ENCODE data around the gene XXYLT1. TPM values are rescaled to one million over a fixed set of nuclear protein-coding genes. Genes with fewer than 3 reads are reported as not detected.

The XXYLT1 gene
- total and polyA plus RNA-seq, 2 of the 8 experiments (the other 6 are each of a cell fraction or from before 2014, with no cell fraction given): 18.9 to 23.8 TPM

DNA sequence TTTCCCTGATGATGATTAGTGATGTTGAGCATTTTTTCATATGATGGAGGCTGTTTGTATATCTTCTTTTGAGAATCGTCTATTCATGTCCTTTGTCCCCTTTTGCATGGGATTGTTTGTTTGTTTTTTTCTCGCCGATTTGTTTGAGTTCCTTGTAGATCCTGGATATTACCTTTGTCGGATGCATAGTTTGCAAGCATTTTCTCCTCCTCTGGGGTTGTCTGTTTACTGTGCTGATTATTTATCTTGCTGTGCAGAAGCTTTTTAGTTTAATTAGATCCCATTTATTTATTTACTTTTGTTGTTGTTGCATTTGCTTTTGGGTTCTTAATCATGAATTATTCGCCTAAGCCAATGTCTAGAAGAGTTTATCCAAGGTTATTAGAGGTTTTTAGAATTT, 232.8 kb downstream of the XXYLT1 start:
- no peaks in the 10 kb centered on the region for H3K9me3 ChIP-seq (ENCODE audit: insufficient read depth in 2 of 2, low read depth in 1 of 2, low read length in 1 of 2)
- POLR2A ChIA-PET (ENCODE audit: partially characterized antibody): no interaction called here
- no peak overlapping the region for H3K9ac ChIP-seq (replicated peaks in 1 of 4; ENCODE audit: extremely low read depth in 1 of 4, low read depth in 3 of 4, low read length in 3 of 4)
- H2BK12ac ChIP-seq (ENCODE audit: low read depth, low read length): no peak overlapping the region
- CTCF ChIA-PET (ENCODE audit: partially characterized antibody): interaction anchor here (1.0 to 5.1 kb wide), 3 partner anchors 23 to 85 kb away, joined by 3 to 23 read pairs (median 3); no protein-coding TSS in a partner anchor
- no peaks in the 10 kb centered on the region for H3K23me2 ChIP-seq (ENCODE audit: low read depth, low read length)
- H3K4me1 ChIP-seq (replicated peaks in 1 of 4; ENCODE audit: control insufficient read depth in 3 of 4, insufficient read depth in 4 of 4, low read length in 3 of 4): peaks cover 10 to 31% (median 17%) of the 10 kb centered on the region in 4 experiments
- no peaks in the 10 kb centered on the region for H3K36me3 ChIP-seq (ENCODE audit: control insufficient read depth in 2 of 4, insufficient read depth in 4 of 4, low read length in 3 of 4)
- no peak overlapping the region for H2BK120ac ChIP-seq (replicated peaks; ENCODE audit: low read depth, low read length)
- H4K91ac ChIP-seq (replicated peaks; ENCODE audit: insufficient read length, low read length): no peak overlapping the region
- H3K23ac ChIP-seq (ENCODE audit: insufficient read length): no peak overlapping the region
- FAIRE-seq (no peak), DNase-seq (ENCODE audit: low read depth in 1 of 2, low spot score in 2 of 2) (no peak)
- H3K79me1 ChIP-seq (ENCODE audit: low read depth, low read length): no peaks in the 10 kb centered on the region
- H3K4me2 ChIP-seq (ENCODE audit: insufficient read depth in 1 of 2, low read depth in 2 of 2, low read length in 2 of 2): no peak overlapping the region
- WGBS, 2 experiments (ENCODE audit: extremely low coverage in 1 of 2, insufficient coverage in 1 of 2, insufficient read length in 1 of 2, insufficient replicate concordance in 2 of 2, low coverage in 1 of 2, low lambda C conversion rate in 2 of 2, missing lambda C conversion rate in 1 of 2): 90% methylated on average over 5 of the region's 5 CpGs; no CpG with 5 or more reads in 1 of the 2 experiments
- H3K79me2 ChIP-seq (ENCODE audit: control insufficient read depth in 1 of 2, insufficient read depth in 2 of 2, low read length in 2 of 2): no peaks in the 10 kb centered on the region
- no peak overlapping the region for H4K5ac ChIP-seq (ENCODE audit: insufficient read length, low read depth, low read length)
- no peak overlapping the region for H4K8ac ChIP-seq (ENCODE audit: extremely low read depth, insufficient read depth, low read length)
- H3K4ac ChIP-seq (replicated peaks; ENCODE audit: insufficient read length, low read depth, low read length): no peak overlapping the region
- no peak overlapping the region for H2AK5ac ChIP-seq (ENCODE audit: low read depth, low read length)
- no peak overlapping the region for H3K56ac ChIP-seq (replicated peaks; ENCODE audit: insufficient read length, low read depth, low read length)
- no peaks in the 10 kb centered on the region for H4K20me1 ChIP-seq (replicated peaks in 1 of 2; ENCODE audit: control insufficient read depth in 1 of 2, insufficient read depth in 2 of 2, low read length in 2 of 2)
- H2BK20ac ChIP-seq (ENCODE audit: low read length): no peak overlapping the region
- no peak overlapping the region for H3K14ac ChIP-seq (ENCODE audit: insufficient read length)
- no peak overlapping the region for H2BK5ac ChIP-seq (ENCODE audit: low read depth, low read length)
- H3K4me3 ChIP-seq (ENCODE audit: extremely low read depth in 1 of 4, insufficient read depth in 2 of 4, low read depth in 3 of 4, low read length in 4 of 4): no peak overlapping the region
- no peak overlapping the region for H3K18ac ChIP-seq (ENCODE audit: extremely low read depth, low read length)
- no peak overlapping the region for H2AFZ ChIP-seq (ENCODE audit: low read length)
- no peak overlapping the region for H2BK15ac ChIP-seq (ENCODE audit: low read length)
- peaks cover 0 to 9% (median 8%) of the 10 kb centered on the region in 4 experiments; a peak in 3 of 7 replicates for H3K27me3 ChIP-seq (replicated peaks in 1 of 4; ENCODE audit: control insufficient read depth in 3 of 4, extremely low read depth in 1 of 4, insufficient read depth in 3 of 4, low read length in 3 of 4)
- H3K27ac ChIP-seq (ENCODE audit: low read depth, low read length): no peak overlapping the region
- TF ChIP-seq MAFK (IDR thresholded peaks at IDR 0.05; ENCODE audit: low read depth, low read length) (no peak), BACH1 (IDR thresholded peaks at IDR 0.05; ENCODE audit: low read length) (no peak), FOSL1 (IDR thresholded peaks at IDR 0.05; ENCODE audit: insufficient read depth, low read depth, low read length) (no peak), ASH2L (IDR thresholded peaks at IDR 0.05; ENCODE audit: low read length) (no peak), RXRA (IDR thresholded peaks at IDR 0.05; ENCODE audit: insufficient read depth, low read depth, low read length) (no peak), SIN3A (conservative IDR thresholded peaks at IDR 0.05 in 1 of 2, IDR thresholded peaks at IDR 0.05 in 1 of 2; ENCODE audit: low read depth in 1 of 2, low read length in 2 of 2) (no peak), POU5F1 (IDR thresholded peaks at IDR 0.05; ENCODE audit: low read depth, low read length) (no peak), NRF1 (IDR thresholded peaks at IDR 0.05; ENCODE audit: low read depth, low read length) (no peak), PHF8 (conservative IDR thresholded peaks at IDR 0.05; ENCODE audit: low read depth, low read length) (no peak)
- TF ChIP-seq, protein P1, sequence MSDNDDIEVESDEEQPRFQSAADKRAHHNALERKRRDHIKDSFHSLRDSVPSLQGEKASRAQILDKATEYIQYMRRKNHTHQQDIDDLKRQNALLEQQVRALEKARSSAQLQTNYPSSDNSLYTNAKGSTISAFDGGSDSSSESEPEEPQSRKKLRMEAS (IDR thresholded peaks at IDR 0.05): no peak
- TF ChIP-seq, protein P2, sequence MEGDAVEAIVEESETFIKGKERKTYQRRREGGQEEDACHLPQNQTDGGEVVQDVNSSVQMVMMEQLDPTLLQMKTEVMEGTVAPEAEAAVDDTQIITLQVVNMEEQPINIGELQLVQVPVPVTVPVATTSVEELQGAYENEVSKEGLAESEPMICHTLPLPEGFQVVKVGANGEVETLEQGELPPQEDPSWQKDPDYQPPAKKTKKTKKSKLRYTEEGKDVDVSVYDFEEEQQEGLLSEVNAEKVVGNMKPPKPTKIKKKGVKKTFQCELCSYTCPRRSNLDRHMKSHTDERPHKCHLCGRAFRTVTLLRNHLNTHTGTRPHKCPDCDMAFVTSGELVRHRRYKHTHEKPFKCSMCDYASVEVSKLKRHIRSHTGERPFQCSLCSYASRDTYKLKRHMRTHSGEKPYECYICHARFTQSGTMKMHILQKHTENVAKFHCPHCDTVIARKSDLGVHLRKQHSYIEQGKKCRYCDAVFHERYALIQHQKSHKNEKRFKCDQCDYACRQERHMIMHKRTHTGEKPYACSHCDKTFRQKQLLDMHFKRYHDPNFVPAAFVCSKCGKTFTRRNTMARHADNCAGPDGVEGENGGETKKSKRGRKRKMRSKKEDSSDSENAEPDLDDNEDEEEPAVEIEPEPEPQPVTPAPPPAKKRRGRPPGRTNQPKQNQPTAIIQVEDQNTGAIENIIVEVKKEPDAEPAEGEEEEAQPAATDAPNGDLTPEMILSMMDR (IDR thresholded peaks at IDR 0.05; ENCODE audit: control extremely low read depth in 1 of 3, insufficient read depth in 1 of 3, low read depth in 1 of 3, low read length in 3 of 3): no peak
